HEK293T (cell line): ENCODE measurements around the gene ZC3H12D.

ENCODE experiments used
- ARNT ChIP-seq: fragments of 450-650 bp; IDR thresholded peaks from 2 replicates; pipeline ENCODE4 v1.6.1; 2017; ENCODE audit warnings: mild to moderate bottlenecking
- BHLHE40 ChIP-seq: fragments of 450-650 bp; IDR thresholded peaks from 2 replicates; pipeline ENCODE4 v1.6.1; 2016; ENCODE audit warnings: mild to moderate bottlenecking, moderate library complexity, borderline replicate concordance
- FOXA1 ChIP-seq: fragments of 450-650 bp; IDR thresholded peaks from 2 replicates; pipeline ENCODE4 v1.6.1; 2016; ENCODE audit warnings: mild to moderate bottlenecking
- FOXM1 ChIP-seq: fragments of 450-650 bp; IDR thresholded peaks from 2 replicates; pipeline ENCODE4 v1.6.1; 2017; ENCODE audit warnings: mild to moderate bottlenecking, borderline replicate concordance
- NFRKB ChIP-seq: fragments of 450-650 bp; IDR thresholded peaks from 2 replicates; pipeline ENCODE4 v1.6.1; 2016; ENCODE audit warnings: mild to moderate bottlenecking, moderate library complexity
- SP1 ChIP-seq: fragments of 450-650 bp; IDR thresholded peaks from 2 replicates; pipeline ENCODE4 v1.6.1; 2017
- SUZ12 ChIP-seq: fragments of 450-650 bp; IDR thresholded peaks from 2 replicates; pipeline ENCODE4 v1.6.1; 2016; ENCODE audit warnings: mild to moderate bottlenecking
- TARDBP ChIP-seq: fragments of 450-650 bp; IDR thresholded peaks from 2 replicates; pipeline ENCODE4 v1.6.1; 2016
- TF ChIP-seq, protein P1 (sequence below): fragments of 450-650 bp; IDR thresholded peaks from 2 replicates; pipeline ENCODE4 v1.6.1; 2016

DNA sequence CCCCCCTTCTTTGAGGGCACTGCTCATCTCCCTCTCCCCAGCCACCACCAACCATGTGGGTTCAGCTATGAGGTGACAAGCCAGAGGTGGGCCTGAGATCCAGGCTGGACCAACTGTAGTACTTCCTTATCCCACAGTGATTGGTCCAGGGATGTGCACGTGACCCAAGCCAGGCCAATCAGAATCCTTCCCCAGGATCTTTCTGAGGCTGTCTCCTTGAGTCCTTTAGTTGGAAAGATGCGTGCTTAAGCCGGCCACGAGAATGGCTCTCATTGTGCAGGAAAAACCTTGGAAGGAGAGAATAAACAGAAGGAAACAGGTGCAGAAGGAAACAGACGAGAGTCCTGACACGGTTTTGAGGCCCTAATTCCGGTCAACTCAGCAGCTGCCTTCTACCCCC is 39.2 kb downstream of the ZC3H12D start:
- TF ChIP-seq, protein P1, sequence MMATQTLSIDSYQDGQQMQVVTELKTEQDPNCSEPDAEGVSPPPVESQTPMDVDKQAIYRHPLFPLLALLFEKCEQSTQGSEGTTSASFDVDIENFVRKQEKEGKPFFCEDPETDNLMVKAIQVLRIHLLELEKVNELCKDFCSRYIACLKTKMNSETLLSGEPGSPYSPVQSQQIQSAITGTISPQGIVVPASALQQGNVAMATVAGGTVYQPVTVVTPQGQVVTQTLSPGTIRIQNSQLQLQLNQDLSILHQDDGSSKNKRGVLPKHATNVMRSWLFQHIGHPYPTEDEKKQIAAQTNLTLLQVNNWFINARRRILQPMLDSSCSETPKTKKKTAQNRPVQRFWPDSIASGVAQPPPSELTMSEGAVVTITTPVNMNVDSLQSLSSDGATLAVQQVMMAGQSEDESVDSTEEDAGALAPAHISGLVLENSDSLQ, result no peak
- TF ChIP-seq SUZ12 (no peak), SP1 (no peak), ARNT (no peak), NFRKB (no peak), FOXA1 (no peak), FOXM1 (no peak), BHLHE40 (no peak), TARDBP (no peak)
